ENCODE data around the gene TARS2. TPM values are rescaled to one million over a fixed set of nuclear protein-coding genes. Genes with fewer than 3 reads are reported as not detected.

The TARS2 gene, protein sequence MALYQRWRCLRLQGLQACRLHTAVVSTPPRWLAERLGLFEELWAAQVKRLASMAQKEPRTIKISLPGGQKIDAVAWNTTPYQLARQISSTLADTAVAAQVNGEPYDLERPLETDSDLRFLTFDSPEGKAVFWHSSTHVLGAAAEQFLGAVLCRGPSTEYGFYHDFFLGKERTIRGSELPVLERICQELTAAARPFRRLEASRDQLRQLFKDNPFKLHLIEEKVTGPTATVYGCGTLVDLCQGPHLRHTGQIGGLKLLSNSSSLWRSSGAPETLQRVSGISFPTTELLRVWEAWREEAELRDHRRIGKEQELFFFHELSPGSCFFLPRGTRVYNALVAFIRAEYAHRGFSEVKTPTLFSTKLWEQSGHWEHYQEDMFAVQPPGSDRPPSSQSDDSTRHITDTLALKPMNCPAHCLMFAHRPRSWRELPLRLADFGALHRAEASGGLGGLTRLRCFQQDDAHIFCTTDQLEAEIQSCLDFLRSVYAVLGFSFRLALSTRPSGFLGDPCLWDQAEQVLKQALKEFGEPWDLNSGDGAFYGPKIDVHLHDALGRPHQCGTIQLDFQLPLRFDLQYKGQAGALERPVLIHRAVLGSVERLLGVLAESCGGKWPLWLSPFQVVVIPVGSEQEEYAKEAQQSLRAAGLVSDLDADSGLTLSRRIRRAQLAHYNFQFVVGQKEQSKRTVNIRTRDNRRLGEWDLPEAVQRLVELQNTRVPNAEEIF
- 10 to 100 TPM in 2 of 3 donors, 1 to 10 TPM in 1; 8.9 to 16.9 (median 10.5) TPM for polyA plus RNA-seq

DNA sequence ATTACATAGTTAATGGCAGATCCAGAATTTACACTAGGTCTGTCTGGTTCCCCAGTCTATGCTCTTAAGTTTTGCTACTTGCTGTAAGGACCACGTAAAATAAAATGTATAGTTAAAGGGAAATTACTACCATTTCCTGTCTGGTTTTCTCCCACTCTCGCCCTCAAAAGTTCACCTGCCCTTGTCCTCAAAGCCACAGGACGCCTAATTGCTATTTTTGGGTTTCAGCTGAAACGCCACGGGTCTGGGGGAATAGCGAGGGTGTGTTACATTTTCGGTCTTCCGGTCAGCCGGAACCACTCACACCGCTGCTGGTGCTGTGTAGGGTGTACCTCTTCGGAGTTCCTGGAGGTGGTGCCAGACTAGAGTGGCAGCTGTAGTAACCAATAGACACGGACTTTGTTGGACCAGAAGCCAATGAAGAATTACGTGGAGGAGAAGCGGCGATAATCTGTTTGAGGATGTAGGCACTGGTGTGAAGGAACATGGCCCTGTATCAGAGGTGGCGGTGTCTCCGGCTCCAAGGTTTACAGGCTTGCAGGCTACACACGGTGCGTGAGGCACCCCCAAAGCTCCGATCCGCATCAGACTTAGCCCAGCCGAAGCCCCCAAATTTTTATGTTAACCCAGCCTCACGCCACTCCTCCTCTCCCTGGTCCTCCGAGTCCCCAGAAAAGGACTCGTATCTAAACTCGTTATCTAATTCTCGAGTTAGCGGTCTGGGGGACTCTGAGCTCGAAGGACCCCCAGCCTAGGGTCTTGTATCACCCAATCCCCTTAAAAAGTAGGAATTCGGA, at the start of gene TARS2:
Gene TARS2, plus strand, starts transcription at position 454 of the 797 bp plus-strand sequence. Its CDS starts 32 bp downstream, at position 486.
- H3K27ac ChIP-seq (ENCODE audit: low read depth, low read length), result no peak within 1 kb of the TSS
- WGBS, 3 donors, result 0 to 1% (median 0%) methylated on average over 30 of the region's 30 CpGs

DNA sequence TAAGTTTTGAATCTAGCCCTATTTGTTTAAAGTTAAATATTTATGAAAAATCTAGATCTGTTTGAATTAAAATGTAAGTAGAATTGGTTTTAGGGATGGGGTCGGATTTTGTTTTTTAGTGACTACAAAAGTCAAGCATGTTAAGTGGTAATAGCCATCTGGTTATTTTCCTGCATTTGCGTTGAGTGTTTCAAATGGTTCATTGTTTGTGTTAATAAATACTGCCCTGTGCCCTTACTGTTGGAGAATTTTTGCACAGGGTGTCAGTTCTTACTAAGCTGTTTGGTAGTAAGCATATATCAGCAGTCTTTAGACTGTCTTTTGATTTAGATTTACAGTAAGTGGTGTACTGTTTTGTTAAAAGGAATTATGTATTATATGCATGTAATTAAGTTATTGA, 46.1 kb upstream of the TARS2 start:
- H3K27ac ChIP-seq (ENCODE audit: low read depth, low read length), result no peak overlapping the region
- WGBS, 3 donors, result 69 to 91% (median 90%) methylated on average over 2 of the region's 2 CpGs

DNA sequence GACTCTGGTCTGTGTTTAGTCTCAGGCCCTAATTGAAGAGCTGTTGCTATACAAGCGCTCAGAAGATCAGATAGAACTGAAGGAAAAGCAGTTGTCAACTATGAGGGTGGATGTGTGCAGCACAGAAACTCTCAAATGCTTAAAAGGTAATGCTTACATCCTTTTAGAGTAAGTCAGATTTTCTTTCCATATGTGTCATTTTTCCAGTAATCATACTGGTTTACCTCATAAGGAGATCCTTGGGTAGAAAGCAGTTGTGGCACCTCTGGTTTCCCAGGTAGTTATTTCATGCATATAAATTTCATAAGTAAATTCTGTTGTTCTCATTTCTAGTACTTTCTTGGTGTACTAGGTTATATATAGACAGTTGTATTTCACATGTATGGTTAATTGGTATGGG, 43.0 kb upstream of the TARS2 start:
- no peak overlapping the region for H3K27ac ChIP-seq (ENCODE audit: low read depth, low read length)
- WGBS, 3 donors, result 97 to 100% (median 100%) methylated on average over 1 of the region's 1 CpG

DNA sequence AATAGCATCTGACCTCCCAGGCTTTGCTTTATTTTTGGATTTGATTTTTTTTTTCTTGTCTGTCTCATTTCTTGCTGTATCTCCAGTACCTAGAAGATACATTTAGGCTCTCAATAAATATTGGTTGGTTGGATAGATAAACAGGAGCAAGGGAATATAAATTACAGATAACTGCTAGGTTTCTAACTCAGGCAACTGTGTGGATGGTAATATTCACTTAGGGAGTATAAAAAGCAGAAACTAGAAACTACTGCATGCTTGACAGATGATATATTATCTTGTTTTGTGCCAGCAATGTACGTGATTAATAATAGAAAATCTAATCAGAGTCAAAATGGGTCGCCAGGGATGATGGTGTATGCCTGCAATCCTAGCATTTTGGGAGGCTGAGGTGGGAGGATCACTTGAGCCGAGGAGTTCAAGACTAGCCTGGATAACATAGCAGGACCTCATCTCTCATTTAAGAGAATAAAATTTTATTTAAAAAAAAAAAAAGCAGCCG, 31.0 kb upstream of the TARS2 start:
- H3K27ac ChIP-seq (ENCODE audit: low read depth, low read length), result no peak overlapping the region
- WGBS, 3 donors, result 70 to 79% (median 71%) methylated on average over 4 of the region's 4 CpGs

DNA sequence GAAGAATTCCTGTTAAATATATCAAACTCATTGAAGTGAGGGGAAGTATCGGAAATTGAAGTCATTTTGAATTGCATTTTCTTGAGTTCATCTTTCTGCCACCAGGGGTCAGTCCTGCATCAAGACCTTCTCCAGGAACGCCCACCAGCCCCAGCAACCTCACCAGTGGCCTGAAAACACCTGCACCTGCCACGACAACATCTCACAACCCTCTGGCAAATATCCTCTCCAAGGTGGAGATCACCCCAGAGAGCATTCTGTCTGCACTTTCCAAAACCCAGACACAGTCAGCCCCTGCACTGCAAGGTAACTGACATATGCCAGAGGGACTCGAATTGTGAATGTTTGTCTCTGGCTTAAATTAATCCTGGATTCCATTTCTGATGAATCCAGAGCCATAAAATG, 22.8 kb upstream of the TARS2 start:
- no peak overlapping the region for H3K27ac ChIP-seq (ENCODE audit: low read depth, low read length)
- WGBS, 3 donors, result 37 to 41% (median 37%) methylated on average over 4 of the region's 4 CpGs

DNA sequence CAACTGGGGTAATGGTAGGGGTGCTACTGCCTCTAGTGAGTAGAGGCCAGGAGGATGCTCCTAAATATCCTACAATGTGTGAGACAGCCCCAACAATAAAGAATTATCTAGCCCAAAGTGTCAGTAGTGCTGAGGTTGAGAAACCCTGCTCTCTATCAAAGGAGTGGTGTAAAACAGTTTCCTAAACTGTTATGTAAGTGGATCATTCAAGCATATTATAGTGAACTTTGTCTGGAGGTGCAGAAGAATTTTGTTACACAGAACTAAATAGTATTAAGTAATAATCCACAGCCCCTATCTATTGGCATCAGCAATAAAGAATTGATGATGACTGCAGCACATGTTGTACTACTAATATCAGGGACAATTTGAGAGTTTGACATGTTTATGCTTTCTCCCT, 20.3 kb upstream of the TARS2 start:
- no peak overlapping the region for H3K27ac ChIP-seq (ENCODE audit: low read depth, low read length)

DNA sequence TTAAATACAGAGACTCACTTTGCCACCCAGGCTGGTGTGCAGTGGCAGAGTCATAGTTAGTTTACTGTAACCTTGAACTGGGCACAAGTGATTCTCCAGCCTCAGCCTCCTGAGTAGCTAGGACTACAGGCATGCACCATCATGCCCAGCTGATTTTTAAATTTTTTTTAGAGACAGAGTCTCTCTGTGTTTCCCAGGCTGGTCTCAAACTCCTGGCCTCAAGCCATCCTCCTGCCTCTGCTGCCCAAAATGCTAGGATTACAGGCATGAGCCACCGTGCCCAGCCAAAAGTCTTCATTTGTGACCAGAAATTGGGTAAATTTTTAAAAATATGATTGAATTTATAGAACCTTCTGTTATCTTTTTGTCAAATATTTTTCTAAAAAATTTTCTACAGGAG, 17.9 kb upstream of the TARS2 start:
- H3K27ac ChIP-seq (ENCODE audit: low read depth, low read length), result no peak overlapping the region
- 69 to 83% (median 73%) methylated on average over 1 of the region's 1 CpG for WGBS, 3 donors

DNA sequence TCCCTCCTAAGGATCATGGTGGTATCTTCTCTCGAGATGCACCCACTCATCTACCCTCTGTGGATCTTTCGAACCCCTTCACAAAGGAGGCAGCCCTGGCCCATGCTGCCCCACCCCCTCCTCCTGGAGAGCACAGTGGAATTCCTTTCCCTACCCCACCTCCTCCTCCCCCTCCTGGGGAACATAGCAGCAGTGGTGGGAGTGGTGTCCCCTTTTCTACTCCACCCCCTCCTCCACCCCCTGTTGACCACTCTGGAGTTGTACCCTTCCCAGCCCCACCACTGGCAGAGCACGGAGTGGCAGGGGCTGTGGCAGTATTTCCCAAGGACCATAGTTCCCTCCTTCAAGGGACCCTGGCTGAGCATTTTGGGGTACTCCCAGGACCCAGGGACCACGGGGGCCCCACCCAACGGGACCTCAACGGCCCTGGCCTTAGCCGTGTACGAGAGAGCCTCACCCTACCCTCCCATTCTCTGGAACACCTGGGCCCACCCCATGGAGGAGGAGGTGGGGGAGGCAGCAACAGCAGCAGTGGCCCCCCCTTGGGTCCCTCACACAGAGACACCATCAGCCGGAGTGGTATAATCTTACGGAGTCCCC, 14.5 kb upstream of the TARS2 start:
- 89 to 94% (median 94%) methylated on average over 10 of the region's 10 CpGs for WGBS, 3 donors
- H3K27ac ChIP-seq (ENCODE audit: low read depth, low read length), result no peak overlapping the region

DNA sequence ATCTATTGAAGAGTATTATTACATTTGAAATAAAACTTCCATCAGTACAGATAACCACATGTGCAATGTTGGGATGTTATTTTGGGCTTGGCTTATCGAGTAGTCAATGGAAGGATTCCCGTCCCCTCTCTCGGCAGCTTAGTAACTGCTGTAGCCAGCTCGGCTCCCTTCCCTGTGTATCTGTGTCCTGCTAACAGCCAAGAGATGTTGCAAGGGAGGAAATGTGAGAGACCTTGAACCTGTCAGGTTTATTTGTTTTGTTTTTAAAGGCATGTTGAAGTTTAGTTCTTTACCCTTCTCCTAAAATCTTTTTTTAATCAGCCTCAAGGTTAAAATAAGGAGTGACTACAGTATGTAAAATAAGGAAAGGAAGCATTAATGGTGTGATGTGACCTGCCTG, 13.6 kb upstream of the TARS2 start:
- WGBS, 3 donors, result 43 to 82% (median 78%) methylated on average over 4 of the region's 4 CpGs
- H3K27ac ChIP-seq (ENCODE audit: low read depth, low read length), result no peak overlapping the region

DNA sequence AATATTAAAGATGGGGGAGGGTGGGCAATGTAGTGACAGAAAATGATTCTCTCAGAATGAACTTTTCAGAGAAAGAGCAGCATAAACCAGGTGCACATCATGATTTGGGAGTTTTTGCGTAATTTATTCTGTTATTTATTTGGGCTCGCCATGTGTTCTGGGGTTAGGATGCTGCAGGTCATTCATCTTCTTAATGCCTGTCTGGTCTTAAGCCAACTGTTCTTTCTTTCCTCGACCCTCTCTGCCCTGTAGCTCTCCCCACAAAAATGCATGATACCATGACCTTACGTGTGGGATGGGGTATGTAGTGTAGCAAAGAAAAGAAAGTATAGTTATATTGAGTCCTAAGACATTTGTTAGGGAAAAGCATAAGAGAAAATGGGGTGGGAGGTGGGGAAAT, 12.3 kb upstream of the TARS2 start:
- H3K27ac ChIP-seq (ENCODE audit: low read depth, low read length), result no peak overlapping the region
- 75 to 85% (median 82%) methylated on average over 4 of the region's 4 CpGs for WGBS, 3 donors

DNA sequence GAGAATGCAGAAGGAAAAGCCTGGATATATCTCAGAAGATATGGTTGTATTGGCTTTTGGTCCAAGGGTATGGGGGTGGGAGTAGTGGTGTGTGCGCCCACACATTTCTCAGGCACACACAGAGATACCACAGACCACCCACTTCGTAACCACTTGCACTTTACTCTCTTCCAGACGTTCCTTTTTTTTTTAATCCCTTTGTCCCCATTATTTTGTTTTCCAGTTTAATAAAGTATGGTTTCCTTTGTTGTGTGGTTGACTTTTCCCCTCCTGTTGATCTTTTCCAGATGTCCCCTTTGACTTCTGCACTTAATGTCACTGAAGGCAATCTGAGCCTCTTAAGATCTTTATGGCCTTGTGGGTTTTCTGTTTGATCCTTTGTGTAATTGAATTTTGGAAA, 10.5 kb upstream of the TARS2 start:
- WGBS, 3 donors, result 56 to 77% (median 60%) methylated on average over 3 of the region's 3 CpGs

DNA sequence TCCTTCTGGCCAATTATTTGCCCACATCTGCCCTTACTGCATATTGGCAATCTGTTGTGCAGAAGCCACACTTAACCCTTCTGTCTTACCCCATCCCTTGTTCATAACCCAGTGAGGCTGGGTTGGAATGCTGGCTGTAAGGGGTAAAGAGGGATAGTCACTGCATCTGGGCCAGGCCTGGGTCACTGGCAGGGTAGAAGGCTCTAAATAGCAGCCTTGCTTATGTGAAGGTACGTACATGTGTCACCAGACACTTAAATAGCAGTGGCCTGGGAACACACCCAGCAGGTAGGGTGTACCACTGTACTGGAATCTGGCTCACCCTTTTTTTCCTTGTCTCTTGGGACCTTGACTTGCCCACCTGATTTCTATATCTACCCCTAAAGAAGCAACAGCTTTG, 9.9 kb upstream of the TARS2 start:
- H3K27ac ChIP-seq (ENCODE audit: low read depth, low read length), result no peak overlapping the region
- WGBS, 3 donors, result 40 to 93% (median 86%) methylated on average over 1 of the region's 1 CpG

More for the DNA sequence above, 10.5 kb upstream of the TARS2 start:
- no peak overlapping the region for H3K27ac ChIP-seq (ENCODE audit: low read depth, low read length)

DNA sequence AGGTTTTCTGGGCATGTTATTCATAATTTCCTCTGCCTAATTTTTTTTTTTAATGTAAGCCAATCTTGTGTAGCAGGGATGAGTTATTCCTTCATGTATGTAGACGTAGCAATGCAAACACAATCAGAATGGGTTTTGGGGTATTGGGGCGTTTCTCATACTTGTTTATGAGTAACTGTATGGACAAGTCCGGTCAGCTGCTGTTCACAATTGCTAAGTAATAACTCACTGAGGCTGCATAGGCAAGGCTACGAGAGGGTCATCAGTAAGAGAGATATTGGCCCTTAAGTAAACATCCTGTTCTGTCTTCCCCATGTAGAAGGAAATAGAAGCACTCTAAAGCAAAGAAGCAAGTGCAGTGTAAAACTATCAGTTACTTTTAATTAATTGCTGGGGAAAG, 9.5 kb upstream of the TARS2 start:
- H3K27ac ChIP-seq (ENCODE audit: low read depth, low read length), result no peak overlapping the region
- WGBS, 3 donors, result 45 to 55% (median 51%) methylated on average over 4 of the region's 4 CpGs

DNA sequence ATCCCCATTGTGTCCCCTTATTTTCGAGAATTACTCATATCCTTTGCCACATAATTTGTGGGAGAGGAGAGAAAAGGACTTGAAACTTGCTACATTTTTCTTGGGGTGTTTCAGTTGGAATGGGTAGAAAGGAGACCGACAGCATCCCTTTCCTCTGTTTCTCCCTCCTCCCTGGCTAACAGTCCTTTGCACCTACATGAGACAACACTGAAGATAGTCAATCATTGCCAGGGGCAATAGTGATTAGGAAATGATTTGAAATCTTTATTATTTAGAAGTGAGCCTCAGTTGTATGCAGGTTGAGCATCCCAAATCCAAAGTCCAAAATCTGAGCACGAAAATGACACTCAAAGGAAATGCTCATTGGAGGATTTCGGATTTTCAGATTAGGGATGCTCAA, 7.8 kb upstream of the TARS2 start:
- 66 to 73% (median 68%) methylated on average over 4 of the region's 4 CpGs for WGBS, 3 donors
- H3K27ac ChIP-seq (ENCODE audit: low read depth, low read length), result no peak overlapping the region

DNA sequence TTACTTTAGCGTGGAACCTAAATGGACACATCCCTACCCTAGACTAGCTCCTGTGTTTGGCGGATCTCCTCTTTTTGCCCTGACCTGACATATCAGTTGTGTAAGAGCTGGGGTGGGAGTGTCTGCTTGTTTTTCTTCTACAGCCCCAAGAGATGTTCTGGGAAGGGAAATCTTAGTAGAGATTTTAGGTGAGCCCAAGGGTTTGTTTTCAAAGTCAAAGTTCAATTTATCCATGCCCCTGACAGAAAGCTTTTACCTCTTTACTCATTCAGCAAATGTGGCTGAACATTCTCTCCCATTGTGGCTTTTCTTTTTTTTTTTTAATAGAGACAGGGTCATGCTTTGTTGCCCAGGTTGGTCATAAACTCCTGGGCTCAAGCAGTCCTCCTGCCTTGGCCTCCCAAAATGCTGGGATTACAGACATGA, 7.3 kb upstream of the TARS2 start:
- H3K27ac ChIP-seq (ENCODE audit: low read depth, low read length), result no peak overlapping the region
- 50 to 67% (median 65%) methylated on average over 2 of the region's 2 CpGs for WGBS, 3 donors

DNA sequence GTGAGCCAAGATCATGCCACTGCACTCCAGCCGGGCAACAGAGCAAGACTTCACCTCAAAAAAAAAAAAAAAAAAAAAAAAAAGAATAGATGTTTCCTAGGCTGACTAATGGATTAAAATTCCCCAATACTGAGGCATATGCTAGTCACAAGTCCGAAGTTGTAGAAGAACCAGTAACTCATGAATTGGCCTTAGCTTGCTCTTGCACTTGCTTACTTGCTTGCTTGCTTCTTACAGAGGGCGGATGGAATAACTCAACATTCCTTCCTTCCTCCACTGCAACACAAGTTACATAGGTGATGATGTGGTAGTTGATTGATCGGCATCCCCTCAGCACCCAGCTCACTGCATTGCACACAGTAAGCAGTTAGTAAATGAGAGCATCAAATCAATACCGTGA, 2.8 kb upstream of the TARS2 start:
- 90 to 91% (median 90%) methylated on average over 5 of the region's 5 CpGs for WGBS, 3 donors

DNA sequence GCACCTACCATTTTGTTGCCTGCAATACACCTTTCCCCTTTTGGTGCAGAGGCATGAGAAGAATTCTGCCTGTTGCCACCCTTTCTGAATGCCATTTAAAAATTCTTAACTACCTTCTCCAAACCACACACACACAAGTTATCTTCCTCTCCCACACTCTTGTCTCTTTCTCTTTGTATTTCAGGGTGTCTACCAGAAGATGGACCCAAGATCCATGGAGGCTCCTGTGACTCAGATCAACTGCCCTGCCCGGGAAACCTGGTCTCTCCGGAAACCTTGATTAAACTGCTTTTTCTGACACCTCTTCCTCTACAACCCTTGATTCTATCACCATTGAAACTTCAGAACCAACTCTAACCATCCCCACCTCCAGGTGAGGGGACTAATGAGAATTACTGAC, 2.4 kb upstream of the TARS2 start:
- 9 to 39% (median 33%) methylated on average over 2 of the region's 2 CpGs for WGBS, 3 donors
- H3K27ac ChIP-seq (ENCODE audit: low read depth, low read length), result no peak overlapping the region

More for the DNA sequence above, 2.8 kb upstream of the TARS2 start:
- no peak overlapping the region for H3K27ac ChIP-seq (ENCODE audit: low read depth, low read length)

DNA sequence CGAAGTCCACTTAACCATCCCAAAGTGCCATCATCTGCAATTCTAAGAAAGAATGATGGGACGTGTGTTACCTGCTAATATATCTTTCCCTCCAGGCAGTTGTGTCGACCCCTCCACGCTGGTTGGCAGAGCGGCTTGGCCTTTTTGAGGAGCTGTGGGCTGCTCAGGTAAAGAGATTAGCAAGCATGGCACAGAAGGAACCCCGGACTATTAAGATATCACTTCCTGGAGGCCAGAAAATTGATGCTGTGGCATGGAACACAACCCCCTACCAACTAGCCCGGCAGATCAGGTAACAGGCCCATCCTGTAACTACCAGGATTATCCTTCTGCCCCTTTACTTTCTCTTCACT, 520 bp downstream of the TARS2 start:
- 2 to 4% (median 2%) methylated on average over 7 of the region's 7 CpGs for WGBS, 3 donors
- H3K27ac ChIP-seq (ENCODE audit: low read depth, low read length), result no peak overlapping the region

DNA sequence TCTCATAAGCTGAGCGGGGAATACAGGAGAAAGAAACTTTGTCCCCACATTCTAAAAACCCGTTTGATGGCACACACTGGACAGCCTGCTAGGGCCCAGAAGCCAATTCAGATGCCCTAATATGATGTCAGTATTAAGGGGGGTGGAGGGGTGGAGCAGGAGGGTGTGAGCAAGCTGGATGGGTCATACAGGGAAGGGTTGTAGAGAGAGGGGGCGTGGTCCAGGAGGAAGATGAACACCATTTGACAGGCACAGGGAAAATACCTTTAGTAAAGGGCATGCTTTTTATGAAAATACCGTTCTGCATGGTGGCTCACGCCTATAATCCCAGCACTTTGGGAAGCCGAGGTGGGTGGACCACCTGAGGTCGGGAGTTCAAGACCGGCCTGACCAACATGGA, 6.0 kb downstream of the TARS2 start:
- WGBS, 3 donors, result 95 to 97% (median 97%) methylated on average over 8 of the region's 8 CpGs
- H3K27ac ChIP-seq (ENCODE audit: low read depth, low read length), result no peak overlapping the region
